Ectodermal cell (in vitro differentiated cells): ENCODE results near the gene PATE3. TPM values are rescaled to one million over a fixed set of nuclear protein-coding genes. Genes with fewer than 3 reads are reported as not detected.

ENCODE experiments used
- H3K27ac ChIP-seq: 2 replicates; pipeline ENCODE4 v1.7.0; 2013; ENCODE audit warnings: mild to moderate bottlenecking, low read depth, low read length; ENCODE audit not compliant: insufficient read depth, poor library complexity, severe bottlenecking
- H3K27me3 ChIP-seq: 2 replicates; pipeline ENCODE4 v1.7.0; 2013; ENCODE audit warnings: mild to moderate bottlenecking, low read length; ENCODE audit not compliant: insufficient read depth, control insufficient read depth, poor library complexity, severe bottlenecking
- H3K36me3 ChIP-seq: one replicate; pipeline ENCODE4 v1.7.0; 2013; ENCODE audit warnings: low read length; ENCODE audit not compliant: control insufficient read depth, insufficient read depth
- H3K4me1 ChIP-seq: one replicate; pipeline ENCODE4 v1.7.0; 2013; ENCODE audit warnings: low read length; ENCODE audit not compliant: control insufficient read depth, insufficient read depth
- H3K4me3 ChIP-seq: 2 replicates; pipeline ENCODE4 v1.7.0; 2013; ENCODE audit warnings: low read depth, low read length, control low read depth; ENCODE audit not compliant: insufficient read depth
- H3K9me3 ChIP-seq: 2 replicates; pipeline ENCODE4 v1.7.0; 2013; ENCODE audit warnings: mild to moderate bottlenecking, low read length, moderate library complexity; ENCODE audit not compliant: control insufficient read depth
- WGBS, 2 experiments: methylation state at CpG; one replicate each; pipeline ENCODE4 v1.1.7; 2013; ENCODE audit warnings: missing lambda C conversion rate in 2 of 2; 5-methylcytosine and 5-hydroxymethylcytosine counted together
- polyA plus RNA-seq, 4 experiments: library from polyadenylated mRNA; stranded (reverse); fragments of 50-300 nt; gene quantifications; one replicate each; pipeline ENCODE4 v1.2.3, GENCODE V29; 2013

The PATE3 gene, protein sequence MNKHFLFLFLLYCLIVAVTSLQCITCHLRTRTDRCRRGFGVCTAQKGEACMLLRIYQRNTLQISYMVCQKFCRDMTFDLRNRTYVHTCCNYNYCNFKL
- polyA plus RNA-seq (2013, experiment 1 of 4) = not detected
- polyA plus RNA-seq (2013, experiment 2 of 4) = not detected
- polyA plus RNA-seq (2013, experiment 3 of 4) = not detected
- polyA plus RNA-seq (2013, experiment 4 of 4) = not detected

DNA sequence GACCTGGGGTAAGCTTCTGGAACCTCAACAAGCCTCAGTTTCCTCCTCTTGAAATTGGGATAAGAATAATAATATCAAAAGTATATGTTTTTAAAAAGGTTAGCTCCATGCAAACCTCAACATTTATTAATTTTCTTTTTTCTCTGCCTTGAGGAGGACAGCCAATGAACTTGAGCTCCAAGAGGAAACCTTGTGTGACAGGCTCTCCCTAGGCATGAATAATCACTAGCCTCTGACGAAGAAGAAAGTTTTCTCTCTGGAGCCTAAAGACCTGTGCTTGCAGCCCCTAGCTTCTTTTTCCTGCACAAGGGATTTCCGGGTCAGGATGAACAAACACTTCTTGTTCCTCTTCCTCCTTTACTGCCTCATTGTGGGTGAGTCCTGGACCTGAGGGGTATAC is at the start of gene PATE3:
Gene PATE3 (plus strand): TSS at position 301 of the 400 bp plus-strand sequence. CDS start 25 bp downstream, at position 326.
- no peaks in the 10 kb centered on the region for H3K27me3 ChIP-seq
- no peaks in the 10 kb centered on the region for H3K4me1 ChIP-seq
- no peak within 1 kb of the TSS for H3K27ac ChIP-seq
- H3K36me3 ChIP-seq = no peaks in the 10 kb centered on the region
- H3K9me3 ChIP-seq = no peaks in the 10 kb centered on the region
- WGBS, 2 experiments = 92 to 98% methylated on average over 2 of the region's 2 CpGs
- no peak within 1 kb of the TSS for H3K4me3 ChIP-seq

GRCh38 chr11:125740617-125741016 is 47.3 kb upstream of the PATE3 start:
- no peaks in the 10 kb centered on the region for H3K27me3 ChIP-seq
- no peaks in the 10 kb centered on the region for H3K36me3 ChIP-seq
- H3K4me1 ChIP-seq = no peaks in the 10 kb centered on the region
- no peaks in the 10 kb centered on the region for H3K9me3 ChIP-seq
- H3K4me3 ChIP-seq = no peak overlapping the region
- H3K27ac ChIP-seq = no peak overlapping the region

DNA sequence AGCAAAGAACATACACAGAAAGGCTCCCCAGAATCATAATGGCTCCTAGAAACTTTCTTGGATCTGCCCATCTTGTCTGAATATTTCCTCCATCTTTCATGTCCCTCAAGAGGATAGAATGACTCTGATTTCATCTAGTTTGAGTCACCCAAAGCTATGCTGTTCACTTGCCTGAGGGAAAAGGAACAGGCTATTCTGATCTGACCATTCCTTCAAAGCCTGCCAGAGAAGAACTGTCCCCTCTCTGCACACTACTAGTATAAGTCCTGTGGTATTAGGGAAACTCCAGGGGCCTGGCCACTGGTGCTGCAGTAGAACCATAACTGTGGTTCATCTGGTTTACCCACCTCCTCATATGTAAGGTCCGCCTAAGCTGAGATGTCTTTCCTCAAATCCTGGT is 44.2 kb upstream of the PATE3 start:
- 97% methylated on average over 1 of the region's 1 CpG for WGBS, 2 experiments

GRCh38 chr11:125745979-125746378 is 41.9 kb upstream of the PATE3 start, which contains the start of gene PATE1:
Gene PATE1, plus strand, starts transcription at chr11:125746279. Its CDS starts 26 bp downstream, at chr11:125746305.
- H3K9me3 ChIP-seq = no peaks in the 10 kb centered on the region
- H3K4me1 ChIP-seq = no peaks in the 10 kb centered on the region
- no peak within 1 kb of the TSS for H3K27ac ChIP-seq
- no peak within 1 kb of the TSS for H3K4me3 ChIP-seq
- WGBS, 2 experiments = 86 to 92% methylated on average over 3 of the region's 3 CpGs
- H3K36me3 ChIP-seq = no peaks in the 10 kb centered on the region
- H3K27me3 ChIP-seq = no peaks in the 10 kb centered on the region

More for the DNA sequence above, 44.2 kb upstream of the PATE3 start:
- Histone ChIP-seq H3K27me3 (no peaks in the 10 kb centered on the region), H3K27ac (no peak overlapping the region), H3K36me3 (no peaks in the 10 kb centered on the region), H3K9me3 (no peaks in the 10 kb centered on the region), H3K4me3 (no peak overlapping the region), H3K4me1 (no peaks in the 10 kb centered on the region)

DNA sequence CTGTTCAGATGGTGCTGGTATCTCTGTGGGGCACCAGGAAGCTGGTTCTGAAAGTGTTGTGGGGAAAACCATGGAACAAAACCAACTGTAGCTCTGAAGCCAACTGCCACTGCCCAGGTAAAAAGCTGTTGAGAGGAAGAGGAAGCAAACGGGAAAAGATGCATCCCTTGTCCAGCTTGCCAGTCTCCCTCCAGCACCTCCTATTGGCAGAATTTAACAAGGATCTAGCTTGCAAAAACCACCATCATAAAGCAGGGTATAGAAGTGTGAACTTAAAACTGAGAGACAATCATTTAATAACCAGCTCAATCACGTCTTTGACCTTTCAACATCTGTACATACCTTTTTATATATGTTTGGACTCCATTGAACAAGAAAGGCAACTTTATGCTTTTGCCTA is 37.3 kb upstream of the PATE3 start:
- Histone ChIP-seq H3K27ac (no peak overlapping the region), H3K4me1 (no peaks in the 10 kb centered on the region), H3K36me3 (no peaks in the 10 kb centered on the region), H3K4me3 (no peak overlapping the region), H3K9me3 (no peaks in the 10 kb centered on the region), H3K27me3 (no peaks in the 10 kb centered on the region)
- WGBS, 2 experiments = 46% methylated on average over 2 of the region's 2 CpGs

- H3K4me1 ChIP-seq = no peaks in the 10 kb centered on the region
- no peak overlapping the region for H3K4me3 ChIP-seq
- no peaks in the 10 kb centered on the region for H3K36me3 ChIP-seq
- no peaks in the 10 kb centered on the region for H3K9me3 ChIP-seq
- no peak overlapping the region for H3K27ac ChIP-seq
- no peaks in the 10 kb centered on the region for H3K27me3 ChIP-seq
- 88% methylated on average over 7 of the region's 7 CpGs for WGBS, 2 experiments
Observed at GRCh38 chr11:125756050-125756449, 31.9 kb upstream of the PATE3 start.

GRCh38 chr11:125762445-125762844 is 25.5 kb upstream of the PATE3 start:
- H3K27me3 ChIP-seq = no peaks in the 10 kb centered on the region
- no peak overlapping the region for H3K4me3 ChIP-seq
- WGBS, 2 experiments = no CpG with 5 or more reads among the region's 1 CpG
- H3K27ac ChIP-seq = no peak overlapping the region
- H3K9me3 ChIP-seq = no peaks in the 10 kb centered on the region
- H3K4me1 ChIP-seq = no peaks in the 10 kb centered on the region
- H3K36me3 ChIP-seq = no peaks in the 10 kb centered on the region

DNA sequence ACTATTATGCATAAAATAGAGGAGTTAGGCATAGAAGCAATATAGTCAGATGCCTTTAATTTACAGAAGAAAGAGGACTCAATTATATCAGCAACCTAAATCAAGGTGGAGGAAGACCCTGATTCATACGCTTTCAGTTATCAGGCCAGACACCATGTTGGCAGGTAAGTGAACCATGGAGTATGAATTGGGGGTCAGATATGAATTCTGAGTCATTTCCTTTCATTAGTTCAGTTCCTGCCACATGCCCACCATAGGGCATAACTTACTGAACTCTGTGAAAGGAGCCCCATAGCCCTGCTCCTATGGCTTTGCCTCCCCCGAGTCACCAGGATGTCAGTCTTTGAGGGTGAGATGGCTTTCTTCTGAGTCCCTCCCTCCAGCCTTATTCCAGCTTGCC is 24.4 kb upstream of the PATE3 start:
- whole genome bisulfite sequencing, 2 experiments = 93 to 98% methylated on average over 2 of the region's 2 CpGs
- Histone ChIP-seq H3K4me1 (no peaks in the 10 kb centered on the region), H3K36me3 (no peaks in the 10 kb centered on the region), H3K27ac (no peak overlapping the region), H3K4me3 (no peak overlapping the region), H3K27me3 (no peaks in the 10 kb centered on the region), H3K9me3 (no peaks in the 10 kb centered on the region)

DNA sequence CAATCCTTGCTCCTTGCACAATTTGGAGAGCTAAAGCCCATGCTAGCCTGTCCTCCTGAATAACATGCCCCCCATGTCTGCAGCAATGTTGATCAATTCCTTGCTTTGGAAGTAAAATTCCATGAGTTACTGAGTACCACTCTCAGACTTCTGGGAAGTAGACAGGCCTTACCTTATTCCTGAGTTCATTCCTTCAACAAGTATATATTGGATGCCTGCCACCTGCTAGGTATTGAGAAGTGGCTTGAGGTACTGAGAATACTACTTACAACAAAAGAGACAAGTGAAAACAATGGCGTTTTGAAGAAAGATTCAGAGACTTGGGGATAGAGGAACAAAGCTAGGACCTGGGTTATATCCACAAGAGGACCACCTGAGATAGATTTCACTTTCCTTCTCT is 21.7 kb upstream of the PATE3 start:
- H3K4me3 ChIP-seq = no peak overlapping the region
- no peaks in the 10 kb centered on the region for H3K36me3 ChIP-seq
- H3K27me3 ChIP-seq = no peaks in the 10 kb centered on the region
- H3K9me3 ChIP-seq = no peaks in the 10 kb centered on the region
- H3K4me1 ChIP-seq = no peaks in the 10 kb centered on the region
- no peak overlapping the region for H3K27ac ChIP-seq
- 81 to 83% methylated on average over 1 of the region's 1 CpG for WGBS, 2 experiments

GRCh38 chr11:125768336-125769046 is 19.4 kb upstream of the PATE3 start:
- Histone ChIP-seq H3K27me3 (no peaks in the 10 kb centered on the region), H3K27ac (no peak overlapping the region), H3K4me3 (no peak overlapping the region), H3K4me1 (no peaks in the 10 kb centered on the region), H3K9me3 (no peaks in the 10 kb centered on the region), H3K36me3 (no peaks in the 10 kb centered on the region)
- 85 to 87% methylated on average over 9 to 10 of the region's 10 CpGs for WGBS, 2 experiments
